HG03159 (cell line): ENCODE measurements around the gene ARRDC4.
A peak's percentile ranks its signal among the peaks of the same experiment; 100 is the strongest.

Experiments used
- ATAC-seq: cut with Tn5 transposase; IDR thresholded peaks from one replicate; pipeline ENCODE4 v1.9.1; 2021; ENCODE audit warnings: mild to moderate bottlenecking, moderate library complexity; ENCODE audit not compliant: unreplicated experiment

Gene ARRDC4, protein sequence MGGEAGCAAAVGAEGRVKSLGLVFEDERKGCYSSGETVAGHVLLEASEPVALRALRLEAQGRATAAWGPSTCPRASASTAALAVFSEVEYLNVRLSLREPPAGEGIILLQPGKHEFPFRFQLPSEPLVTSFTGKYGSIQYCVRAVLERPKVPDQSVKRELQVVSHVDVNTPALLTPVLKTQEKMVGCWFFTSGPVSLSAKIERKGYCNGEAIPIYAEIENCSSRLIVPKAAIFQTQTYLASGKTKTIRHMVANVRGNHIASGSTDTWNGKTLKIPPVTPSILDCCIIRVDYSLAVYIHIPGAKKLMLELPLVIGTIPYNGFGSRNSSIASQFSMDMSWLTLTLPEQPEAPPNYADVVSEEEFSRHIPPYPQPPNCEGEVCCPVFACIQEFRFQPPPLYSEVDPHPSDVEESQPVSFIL

GRCh38 chr15:97960364-97961066 is at the start of gene ARRDC4:
Gene ARRDC4, plus strand, starts transcription at chr15:97960703. Its CDS starts 159 bp downstream, at chr15:97960862.
- peak; percentile 95 for ATAC-seq

DNA sequence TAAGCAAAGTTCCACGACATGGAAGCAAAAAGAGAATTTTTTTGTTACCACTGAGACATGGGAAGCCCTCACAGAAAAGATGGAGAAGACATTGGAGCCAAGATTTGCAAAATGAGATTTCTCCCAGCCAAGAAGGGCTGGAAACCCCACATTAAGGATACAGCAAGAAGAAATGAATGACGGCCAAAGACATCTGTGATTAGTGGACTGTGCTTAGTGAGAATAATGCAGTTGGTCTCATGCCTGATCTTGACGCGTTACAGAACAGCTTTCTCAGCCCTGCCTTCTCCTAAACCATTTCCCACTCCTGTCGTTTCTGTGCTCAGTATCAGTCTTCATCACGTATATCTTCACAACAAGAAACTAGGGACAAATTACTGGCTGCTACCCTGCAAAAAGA is 45.8 kb upstream of the ARRDC4 start:
- ATAC-seq: no peak

- no peak for ATAC-seq
Observed at GRCh38 chr15:97915261-97915660, 45.2 kb upstream of the ARRDC4 start.

DNA sequence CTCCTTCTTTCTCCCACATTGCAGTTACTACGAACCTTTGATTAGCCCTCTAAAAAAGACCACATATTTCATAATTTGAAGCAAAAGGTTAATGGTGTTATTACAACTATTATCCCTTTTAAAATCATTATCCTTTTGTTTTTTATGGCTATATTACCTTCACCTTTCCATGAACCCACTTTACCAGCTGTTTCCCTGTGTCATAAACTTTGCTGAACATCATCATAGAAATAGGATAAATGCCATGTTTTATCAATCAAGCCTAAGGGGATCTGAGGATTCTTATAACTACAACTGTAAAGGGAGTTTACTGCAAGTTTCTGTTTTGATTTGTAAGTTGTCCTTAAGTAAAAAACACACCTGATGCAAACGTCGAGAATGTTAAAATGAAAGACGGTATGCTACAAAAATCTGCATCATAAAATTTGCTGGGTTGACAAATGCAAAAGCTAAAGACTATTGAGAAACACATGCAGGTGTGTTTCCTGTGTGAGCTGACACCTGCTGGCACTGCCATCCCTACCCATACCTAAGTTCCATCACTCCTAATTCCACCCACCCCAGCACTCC is 39.1 kb upstream of the ARRDC4 start:
- no peak for ATAC-seq

DNA sequence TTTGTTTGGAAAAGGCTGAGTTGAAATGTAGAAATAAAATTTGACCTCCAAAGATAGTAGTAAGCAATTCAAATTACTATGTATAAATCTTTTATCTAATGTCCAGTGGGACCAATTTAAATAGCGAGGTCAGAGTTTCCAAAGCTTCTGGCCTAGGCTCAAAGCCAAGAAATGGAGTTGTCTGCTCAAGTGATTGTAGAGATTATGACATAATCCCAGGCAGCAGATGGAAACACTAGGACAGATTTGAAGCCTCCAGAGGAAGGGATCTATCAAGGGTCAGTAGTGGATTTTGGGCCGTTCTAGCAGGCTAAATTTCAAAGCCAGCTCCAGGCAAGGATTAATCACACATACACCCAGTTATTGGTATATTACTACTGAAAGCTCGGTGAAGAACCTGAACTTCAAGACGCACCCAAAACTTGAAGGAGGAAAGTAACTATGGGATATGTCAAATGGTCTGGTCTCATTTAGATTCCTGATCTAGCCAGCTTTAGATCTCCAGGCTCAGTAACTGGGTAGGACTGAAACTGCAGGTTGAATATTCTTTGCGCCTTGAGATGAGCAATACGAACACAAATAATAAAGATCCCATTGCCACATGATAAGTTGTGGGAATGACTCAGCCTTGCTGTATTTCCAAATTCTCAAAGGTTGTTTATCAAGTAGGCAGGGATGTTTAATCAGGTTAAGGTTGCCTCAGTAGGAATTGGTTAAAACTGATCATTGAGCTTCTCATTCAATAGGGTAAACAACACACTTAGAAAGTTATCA is 30.9 kb upstream of the ARRDC4 start:
- no peak for ATAC-seq

- no peak for ATAC-seq
Observed at GRCh38 chr15:97930230-97930629, 30.3 kb upstream of the ARRDC4 start.

GRCh38 chr15:97931314-97931713 is 29.2 kb upstream of the ARRDC4 start:
- no peak for ATAC-seq

GRCh38 chr15:97933589-97933988 is 26.9 kb upstream of the ARRDC4 start:
- no peak for ATAC-seq

DNA sequence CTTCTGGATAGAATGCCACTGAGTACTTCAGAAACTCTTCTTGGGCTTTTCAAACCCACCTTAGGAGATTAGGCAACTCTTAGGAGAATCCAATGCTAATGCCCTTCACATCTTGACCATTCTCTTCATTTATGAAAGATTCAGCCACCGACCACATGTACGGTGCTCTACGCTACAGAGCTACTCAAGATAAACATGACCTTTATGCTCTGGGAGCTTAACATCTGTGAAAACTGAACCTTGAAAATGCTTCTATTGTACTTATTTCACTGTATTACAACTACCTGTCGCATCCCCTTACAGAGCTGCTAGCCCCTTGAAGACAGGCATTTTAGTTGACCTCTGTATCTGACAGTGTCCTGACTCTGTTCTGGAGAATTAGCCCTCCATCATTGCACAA is 19.5 kb upstream of the ARRDC4 start:
- ATAC-seq: no peak

- no peak for ATAC-seq
Observed at GRCh38 chr15:97941572-97941971, 18.9 kb upstream of the ARRDC4 start.

DNA sequence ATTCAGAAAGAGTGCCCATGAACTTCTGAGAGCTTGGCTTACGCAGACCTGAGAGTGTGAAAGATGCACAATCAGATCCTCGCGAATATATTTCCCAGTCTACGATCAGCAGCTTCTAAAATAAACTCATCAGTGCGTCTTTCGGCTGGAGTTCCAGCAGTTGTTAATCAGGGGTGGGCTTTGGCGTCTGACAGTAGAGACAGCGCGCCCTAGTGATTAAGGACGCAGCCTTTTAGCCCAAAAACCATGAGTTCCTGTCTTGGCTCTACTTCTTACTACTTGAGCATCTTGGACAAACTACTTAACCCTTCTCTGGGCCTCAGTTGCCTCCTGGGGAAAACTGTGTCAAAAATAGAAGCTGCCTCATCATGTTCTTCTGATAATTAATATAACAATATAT is 15.8 kb upstream of the ARRDC4 start:
- ATAC-seq: no peak

- no peak for ATAC-seq
Observed at GRCh38 chr15:97947465-97948260, 12.8 kb upstream of the ARRDC4 start.

DNA sequence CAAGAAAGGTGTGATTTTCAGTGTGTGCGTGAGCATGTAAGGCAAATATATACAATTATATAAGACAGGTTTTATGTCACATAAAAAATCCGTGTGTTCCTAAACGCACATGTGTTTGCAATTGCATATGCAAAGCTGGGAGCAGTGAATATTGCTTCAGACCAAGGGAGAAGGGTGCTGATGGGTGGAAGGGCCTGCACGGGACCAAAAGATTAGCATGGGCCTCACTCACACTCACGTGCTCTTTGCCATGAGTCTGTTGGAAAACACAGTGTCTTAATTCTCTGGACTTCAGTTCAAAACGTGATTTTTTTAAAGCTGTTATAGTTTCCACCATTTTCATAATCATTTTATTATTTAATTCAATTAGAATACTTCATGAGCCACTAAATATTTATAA is 7.2 kb upstream of the ARRDC4 start:
- no peak for ATAC-seq

DNA sequence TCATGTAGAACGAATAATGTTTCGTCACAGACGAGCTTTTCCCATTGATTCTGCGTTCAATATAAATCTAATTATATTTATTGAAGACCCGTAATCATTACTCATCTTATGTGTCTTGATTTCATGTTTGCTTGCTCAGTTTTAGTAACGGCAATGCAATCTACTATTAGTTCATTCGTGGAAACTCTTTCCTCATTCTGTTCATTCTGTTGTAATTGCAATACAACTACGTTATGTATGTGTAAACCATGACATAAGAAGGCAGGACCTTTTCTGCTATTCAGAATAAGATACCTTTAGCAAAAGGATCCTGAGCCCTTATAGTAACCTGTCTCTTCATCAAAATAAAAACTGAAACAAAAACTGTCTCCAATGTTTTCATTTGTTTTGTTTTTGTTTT is 6.8 kb upstream of the ARRDC4 start:
- no peak for ATAC-seq

- ATAC-seq: no peak
Observed at GRCh38 chr15:97955035-97955434, 5.5 kb upstream of the ARRDC4 start.

DNA sequence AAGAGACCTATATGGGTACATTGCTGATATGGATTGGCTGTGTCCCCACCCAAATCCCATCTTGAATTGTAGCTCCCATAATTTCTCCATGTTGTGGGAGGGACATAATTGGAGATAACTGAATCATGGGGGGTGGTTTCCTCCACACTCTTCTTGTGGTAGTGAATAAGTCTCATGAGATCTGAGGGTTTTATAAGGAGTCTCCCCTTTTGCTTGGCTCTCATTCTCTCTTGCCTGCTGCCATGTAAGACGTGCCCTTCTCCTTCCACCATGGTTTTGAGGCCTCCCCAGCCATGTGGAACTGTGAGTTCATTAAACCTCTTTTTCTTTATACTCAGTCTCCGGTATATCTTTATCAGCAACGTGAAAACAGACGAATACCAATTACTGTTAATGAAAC is 5.0 kb upstream of the ARRDC4 start:
- no peak for ATAC-seq

GRCh38 chr15:97959724-97960363 is 659 bp upstream of the ARRDC4 start:
- ATAC-seq: no peak

DNA sequence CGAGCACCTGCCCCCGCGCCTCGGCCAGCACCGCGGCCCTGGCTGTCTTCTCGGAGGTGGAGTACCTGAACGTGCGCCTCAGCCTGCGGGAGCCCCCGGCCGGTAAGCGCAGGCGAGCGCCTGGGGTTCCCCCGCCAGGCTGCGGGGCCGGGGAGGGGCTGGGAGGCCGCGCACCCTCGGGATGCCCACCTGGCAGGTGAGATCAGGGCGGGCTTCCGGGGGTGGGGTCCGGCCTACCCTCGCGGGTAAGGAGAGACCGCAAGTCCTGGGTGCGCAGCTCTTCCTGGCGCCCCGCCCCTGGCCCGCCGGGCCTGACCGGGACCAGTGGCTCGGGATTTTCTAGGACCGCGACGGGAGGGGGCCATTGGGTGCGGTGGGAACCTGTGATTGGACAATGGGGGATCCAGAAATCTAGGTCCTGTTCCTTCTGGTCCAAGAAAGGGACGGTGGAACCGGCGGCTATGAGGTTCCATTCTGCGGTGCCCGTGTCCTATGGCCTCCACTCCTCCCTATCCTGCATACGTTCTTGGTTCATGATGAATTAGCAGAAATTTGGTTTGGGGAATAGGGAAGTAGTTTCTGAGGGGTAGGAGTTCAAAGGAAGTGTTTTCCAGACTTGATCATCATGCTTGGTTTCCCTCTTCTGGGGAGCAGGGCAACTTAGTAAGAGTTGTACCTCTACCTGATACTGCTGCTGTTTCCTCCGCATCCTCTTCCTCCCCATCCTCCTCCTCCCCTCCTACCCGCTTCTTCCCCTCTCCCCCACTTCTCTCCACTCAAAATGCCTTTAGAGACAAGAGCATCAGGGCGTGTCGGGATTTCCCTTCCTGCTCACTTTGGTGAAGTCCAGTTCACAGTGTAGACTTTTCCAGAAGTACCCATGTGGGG is 808 bp downstream of the ARRDC4 start:
- ATAC-seq: no peak

DNA sequence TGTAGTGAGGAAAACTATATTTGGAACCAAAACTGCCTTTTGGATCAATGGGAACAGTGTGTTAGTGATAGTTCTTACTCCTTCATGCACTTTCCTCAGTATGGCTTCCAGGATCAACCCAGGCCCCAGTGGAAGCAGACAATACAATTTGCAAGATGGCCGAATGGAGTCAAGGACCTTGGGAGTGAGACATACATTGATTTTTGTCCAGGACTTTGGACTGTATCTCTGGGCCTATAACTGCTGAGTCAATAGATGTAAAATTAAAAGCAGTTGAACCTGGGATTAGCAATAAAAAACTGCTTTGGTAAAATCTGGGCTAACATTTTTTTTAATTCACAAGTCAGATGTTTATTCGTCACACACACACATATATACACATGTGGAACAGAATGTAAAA is 1.8 kb downstream of the ARRDC4 start:
- no peak for ATAC-seq
